Fibroblast of villous mesenchyme (primary cell): Measurements from ENCODE around the gene TNFRSF12A. TPM values are rescaled to one million over a fixed set of nuclear protein-coding genes. Genes with fewer than 3 reads are reported as not detected.

Experiments
- DNase-seq: peaks from one replicate; pipeline ENCODE4 v3.0.0-alpha.2; 2010; ENCODE audit warnings: low read depth
- H3K4me3 ChIP-seq: 2 replicates; pipeline ENCODE4 v1.5.1; 2011; ENCODE audit warnings: low read depth, mild to moderate bottlenecking, low read length
- total RNA-seq: library from RNA; depleted of rRNA; stranded (reverse); fragments of >200 nt; gene quantifications from 2 replicates; pipeline ENCODE4 v1.2.3, GENCODE V29; 2012
- TF ChIP-seq, protein P1 (sequence below): IDR thresholded peaks from 2 replicates; pipeline ENCODE4 v1.5.1; 2012; ENCODE audit warnings: low read depth, mild to moderate bottlenecking, low read length; ENCODE audit not compliant: insufficient read depth

TNFRSF12A gene
- total RNA-seq, 1 donor, result 196 TPM

DNA sequence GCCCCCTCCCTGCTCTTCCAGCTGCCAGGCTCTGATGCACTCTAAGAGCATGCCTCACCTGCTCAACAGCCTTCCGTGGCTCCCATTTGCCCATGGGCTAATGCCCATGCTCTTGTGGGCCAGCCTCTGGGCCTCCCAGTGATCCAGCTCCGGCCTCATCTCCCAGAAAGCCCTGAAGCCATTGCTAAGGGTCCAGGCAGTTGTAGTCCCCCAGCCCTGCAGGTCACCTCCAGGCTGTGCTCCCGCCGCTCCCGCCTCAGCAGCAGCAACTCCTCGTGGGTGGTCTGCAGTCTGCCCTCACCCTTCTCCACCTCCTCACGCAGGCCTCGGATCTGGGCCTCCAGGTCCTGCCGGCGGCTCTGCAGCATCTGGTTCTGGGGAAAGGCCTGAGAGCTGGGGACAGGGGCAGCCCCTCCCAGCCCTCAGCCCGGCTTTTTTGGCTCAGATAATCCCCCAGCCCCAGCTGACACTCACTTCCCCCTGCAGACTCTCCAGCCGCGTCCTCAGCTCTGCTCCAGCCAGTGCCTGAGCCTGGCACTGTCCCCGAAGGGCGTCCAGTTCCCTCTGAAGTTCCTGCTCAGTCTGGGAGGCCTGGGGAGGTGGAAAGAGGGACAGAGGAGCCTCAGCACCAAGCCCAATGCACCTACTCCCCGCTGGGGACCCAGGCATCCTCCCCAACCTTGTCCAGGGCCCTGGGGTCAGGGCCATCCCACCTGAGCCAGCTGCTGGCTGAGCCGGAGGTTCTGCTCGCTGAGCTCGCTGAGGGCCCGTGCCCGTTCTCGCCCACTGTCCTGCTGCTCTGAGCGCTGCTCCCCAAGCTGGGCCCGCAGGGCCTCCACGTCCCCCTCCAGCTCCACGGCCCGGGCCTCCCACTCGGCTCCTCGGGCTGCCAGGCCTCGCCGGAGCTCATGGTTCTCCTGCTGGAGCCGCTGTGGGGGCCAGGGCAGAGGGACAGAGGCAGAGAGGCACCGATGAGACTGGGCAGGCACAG, 10.3 kb downstream of the TNFRSF12A start:
- TF ChIP-seq, protein P1, sequence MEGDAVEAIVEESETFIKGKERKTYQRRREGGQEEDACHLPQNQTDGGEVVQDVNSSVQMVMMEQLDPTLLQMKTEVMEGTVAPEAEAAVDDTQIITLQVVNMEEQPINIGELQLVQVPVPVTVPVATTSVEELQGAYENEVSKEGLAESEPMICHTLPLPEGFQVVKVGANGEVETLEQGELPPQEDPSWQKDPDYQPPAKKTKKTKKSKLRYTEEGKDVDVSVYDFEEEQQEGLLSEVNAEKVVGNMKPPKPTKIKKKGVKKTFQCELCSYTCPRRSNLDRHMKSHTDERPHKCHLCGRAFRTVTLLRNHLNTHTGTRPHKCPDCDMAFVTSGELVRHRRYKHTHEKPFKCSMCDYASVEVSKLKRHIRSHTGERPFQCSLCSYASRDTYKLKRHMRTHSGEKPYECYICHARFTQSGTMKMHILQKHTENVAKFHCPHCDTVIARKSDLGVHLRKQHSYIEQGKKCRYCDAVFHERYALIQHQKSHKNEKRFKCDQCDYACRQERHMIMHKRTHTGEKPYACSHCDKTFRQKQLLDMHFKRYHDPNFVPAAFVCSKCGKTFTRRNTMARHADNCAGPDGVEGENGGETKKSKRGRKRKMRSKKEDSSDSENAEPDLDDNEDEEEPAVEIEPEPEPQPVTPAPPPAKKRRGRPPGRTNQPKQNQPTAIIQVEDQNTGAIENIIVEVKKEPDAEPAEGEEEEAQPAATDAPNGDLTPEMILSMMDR, result no peak
- no peak overlapping the region for H3K4me3 ChIP-seq
- no peak for DNase-seq

DNA sequence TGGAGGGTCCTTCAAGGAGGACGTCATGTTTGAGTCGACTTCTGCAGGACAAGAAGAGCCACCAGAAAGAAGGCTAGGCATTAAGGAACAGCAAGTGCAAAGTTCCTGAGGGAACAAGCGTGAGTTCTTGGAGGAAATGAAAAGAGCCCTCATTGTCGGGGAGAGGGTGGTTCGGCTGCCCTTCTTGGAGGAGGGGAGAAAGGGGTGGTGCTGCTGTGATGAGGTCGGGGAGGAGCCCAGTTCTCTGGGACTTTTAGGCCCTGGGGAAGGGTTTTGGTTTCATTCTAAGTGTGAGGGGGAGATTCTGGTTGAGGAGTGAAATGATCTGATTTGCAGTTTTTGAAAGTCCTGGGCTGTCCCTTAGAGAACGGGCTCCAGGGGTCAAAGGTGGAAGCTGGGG, 12.5 kb downstream of the TNFRSF12A start:
- H3K4me3 ChIP-seq, result no peak overlapping the region
- no peak for DNase-seq
- TF ChIP-seq, protein P1, result no peak

DNA sequence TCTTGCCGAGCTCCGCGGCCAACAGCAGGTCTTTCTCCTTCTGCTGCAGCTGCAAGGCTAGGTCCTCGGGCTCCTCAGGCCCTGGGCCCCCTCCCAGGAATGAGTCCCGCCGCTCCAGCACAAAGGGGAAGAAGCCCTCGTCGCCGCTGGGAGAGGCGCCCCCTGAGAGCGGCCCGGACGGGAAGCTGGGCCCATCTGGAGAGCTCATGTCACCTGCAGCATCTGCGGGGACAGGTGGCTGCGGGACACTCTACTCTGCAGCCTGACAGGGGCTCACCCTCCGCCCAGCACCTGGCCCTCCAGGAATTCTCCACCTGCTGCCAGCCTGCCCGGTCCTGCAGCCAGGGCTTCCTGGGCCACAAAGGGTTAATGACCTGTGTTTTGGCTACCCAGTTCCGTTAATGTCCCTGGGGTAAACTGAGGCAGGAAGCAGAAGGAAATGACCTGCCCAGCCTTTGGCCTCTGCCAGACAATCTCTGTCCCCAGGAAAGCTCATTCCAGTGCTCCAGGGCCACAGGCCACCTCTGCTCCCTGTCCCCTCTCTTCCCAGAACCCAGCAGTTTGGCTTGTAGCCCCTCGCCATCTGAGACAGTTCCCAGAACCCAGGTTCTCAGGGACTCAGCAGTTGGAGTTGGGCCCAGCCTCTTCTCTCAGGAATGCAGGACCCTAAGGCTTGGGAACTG, 15.3 kb downstream of the TNFRSF12A start:
- no peak overlapping the region for H3K4me3 ChIP-seq
- TF ChIP-seq, protein P1, result no peak
- no peak for DNase-seq

DNA sequence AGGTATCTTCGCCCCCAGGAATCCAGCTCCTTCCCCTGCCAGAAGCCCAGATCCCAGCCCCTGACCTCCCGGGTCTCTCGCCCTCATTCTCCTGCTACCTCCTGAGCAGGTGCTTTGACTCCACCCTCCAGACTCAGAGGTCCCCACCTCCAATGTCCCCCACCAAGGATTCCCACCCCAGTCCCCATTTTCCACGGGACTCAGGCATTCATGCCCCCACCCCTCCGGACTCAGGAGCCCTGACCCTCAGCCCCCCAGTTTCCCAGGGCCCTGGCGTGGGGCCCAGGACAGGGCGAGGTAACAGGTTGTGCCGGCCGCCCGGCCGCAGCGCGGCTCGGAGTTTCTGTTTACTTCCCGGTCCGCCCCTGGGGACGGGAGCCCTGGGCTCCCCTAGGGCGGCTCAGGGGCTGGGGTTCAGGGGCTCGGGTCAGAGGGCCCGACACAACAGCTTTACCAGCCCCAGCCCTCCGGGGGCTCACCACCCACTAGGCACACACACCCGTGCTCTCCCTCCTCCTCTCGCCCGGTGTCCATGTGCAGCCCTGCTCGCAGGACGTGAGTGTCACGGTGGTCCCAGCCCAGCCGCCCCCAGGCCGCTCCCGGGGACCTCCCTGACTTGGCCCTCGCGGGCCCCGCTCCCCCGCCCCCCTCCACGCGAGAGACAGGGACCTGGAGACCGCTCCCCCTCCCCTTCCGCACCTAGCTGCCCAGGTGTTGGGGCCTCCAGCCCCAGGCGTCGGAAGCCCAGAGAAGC, 16.0 kb downstream of the TNFRSF12A start:
- TF ChIP-seq, protein P1, result no peak
- no peak overlapping the region for H3K4me3 ChIP-seq
- DNase-seq, result no peak

DNA sequence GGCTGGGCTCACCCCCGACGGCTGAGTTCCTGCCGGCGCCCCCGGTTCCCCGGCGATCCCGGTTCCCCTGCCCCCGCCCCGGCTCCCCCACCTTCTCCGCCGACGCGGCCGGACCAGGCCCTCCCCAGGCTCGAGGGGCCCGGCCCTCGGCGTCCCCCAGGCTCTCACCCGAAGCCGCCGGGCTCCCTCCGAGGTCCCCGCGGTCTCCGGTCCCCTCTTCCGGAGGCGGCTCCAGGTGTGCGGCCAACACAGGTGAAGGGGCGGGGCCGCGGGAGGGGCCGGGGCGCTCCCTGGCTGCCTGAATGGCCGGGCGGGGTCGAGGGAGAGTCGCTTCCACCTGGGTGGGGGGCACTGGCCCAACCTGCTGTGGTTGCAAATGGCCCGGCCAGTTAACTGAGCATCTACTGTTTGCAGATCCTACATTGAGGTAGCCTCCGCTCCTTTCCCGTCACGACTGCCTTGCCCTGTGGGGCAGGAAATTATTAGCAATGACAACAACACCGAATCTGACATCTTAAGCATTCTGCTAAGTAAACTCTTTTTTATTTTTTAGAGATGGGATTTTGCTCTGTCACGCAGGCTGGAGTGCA, 16.7 kb downstream of the TNFRSF12A start, which contains the start of gene BICDL2:
TSS of gene BICDL2 (minus strand) at position 219 of the 590 bp plus-strand sequence. CDS start 1,448 bp downstream, outside the sequence.
- TF ChIP-seq, protein P1, result no peak
- DNase-seq, result no peak
- H3K4me3 ChIP-seq, result no peak within 1 kb of the TSS

DNA sequence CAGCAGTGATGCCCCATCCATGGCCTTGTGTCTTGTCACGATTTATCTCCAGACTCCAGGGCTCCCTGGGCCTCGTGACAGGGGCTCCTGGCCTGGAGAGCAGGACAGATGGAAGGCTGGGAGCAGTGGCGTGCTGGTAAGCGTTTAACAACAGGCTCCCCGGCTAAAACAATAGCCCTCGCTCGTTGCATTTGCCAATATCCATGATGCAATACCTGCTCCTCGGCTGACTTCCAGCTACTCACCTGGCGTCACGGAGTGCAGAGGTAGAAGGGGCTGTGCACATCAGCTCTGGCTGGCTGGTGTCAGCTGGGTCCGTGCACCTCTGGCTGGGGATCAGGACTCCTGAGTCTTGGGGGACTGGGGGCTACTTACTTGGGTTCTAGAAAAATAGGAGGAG, 18.1 kb downstream of the TNFRSF12A start:
- no peak for DNase-seq
- no peak overlapping the region for H3K4me3 ChIP-seq
- TF ChIP-seq, protein P1, result no peak
